LNCaP clone FGC (cell line): ENCODE data around the gene TOR4A.
A peak's percentile ranks its signal among the peaks of the same experiment; 100 is the strongest.

Source experiments
- DNase-seq: peaks from one replicate; pipeline ENCODE4 v3.0.0-alpha.2; 2011; ENCODE audit warnings: low read depth
- H3K4me3 ChIP-seq: 2 replicates; pipeline ENCODE4 v1.5.1; 2011; ENCODE audit warnings: mild to moderate bottlenecking, low read depth, low read length, control low read depth
- TF ChIP-seq, protein P1 (sequence below): IDR thresholded peaks from 2 replicates; pipeline ENCODE4 v1.5.1; 2012; ENCODE audit warnings: mild to moderate bottlenecking; ENCODE audit not compliant: control insufficient read depth, insufficient read depth; ENCODE audit errors: extremely low read depth

TOR4A gene

GRCh38 chr9:137307255-137308056 lies 29.9 kb downstream of the TOR4A start:
- DNase-seq: no peak
- TF ChIP-seq, protein P1, sequence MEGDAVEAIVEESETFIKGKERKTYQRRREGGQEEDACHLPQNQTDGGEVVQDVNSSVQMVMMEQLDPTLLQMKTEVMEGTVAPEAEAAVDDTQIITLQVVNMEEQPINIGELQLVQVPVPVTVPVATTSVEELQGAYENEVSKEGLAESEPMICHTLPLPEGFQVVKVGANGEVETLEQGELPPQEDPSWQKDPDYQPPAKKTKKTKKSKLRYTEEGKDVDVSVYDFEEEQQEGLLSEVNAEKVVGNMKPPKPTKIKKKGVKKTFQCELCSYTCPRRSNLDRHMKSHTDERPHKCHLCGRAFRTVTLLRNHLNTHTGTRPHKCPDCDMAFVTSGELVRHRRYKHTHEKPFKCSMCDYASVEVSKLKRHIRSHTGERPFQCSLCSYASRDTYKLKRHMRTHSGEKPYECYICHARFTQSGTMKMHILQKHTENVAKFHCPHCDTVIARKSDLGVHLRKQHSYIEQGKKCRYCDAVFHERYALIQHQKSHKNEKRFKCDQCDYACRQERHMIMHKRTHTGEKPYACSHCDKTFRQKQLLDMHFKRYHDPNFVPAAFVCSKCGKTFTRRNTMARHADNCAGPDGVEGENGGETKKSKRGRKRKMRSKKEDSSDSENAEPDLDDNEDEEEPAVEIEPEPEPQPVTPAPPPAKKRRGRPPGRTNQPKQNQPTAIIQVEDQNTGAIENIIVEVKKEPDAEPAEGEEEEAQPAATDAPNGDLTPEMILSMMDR: no peak
- H3K4me3 ChIP-seq: no peak overlapping the region

DNA sequence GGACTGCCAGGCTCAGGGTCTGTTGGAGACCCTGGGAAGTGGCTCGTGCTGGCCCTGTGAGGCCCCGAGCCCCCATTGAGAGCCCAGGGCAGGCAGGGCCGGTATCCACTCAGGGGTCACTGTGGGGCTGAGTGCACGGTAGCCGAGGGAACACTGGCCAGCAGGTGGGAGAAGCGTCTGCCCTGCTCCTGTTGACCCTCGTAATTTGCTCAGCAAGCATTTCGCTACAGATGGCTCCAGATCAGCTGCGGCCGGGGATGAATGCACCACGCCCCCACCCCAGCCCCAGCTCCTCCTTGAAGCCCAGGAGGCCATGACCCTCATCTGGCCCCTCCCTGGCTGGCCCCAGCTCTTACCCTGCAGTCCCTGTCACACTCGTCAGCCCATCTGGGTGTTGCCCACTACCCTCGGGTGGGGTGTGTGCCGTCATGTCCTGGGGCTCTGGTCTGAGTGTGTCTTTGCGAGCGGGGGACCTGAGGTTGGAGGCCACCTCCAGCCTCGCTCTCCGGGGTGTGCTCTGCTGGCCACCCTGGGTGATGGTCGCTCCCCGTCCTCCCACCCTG lies 30.6 kb downstream of the TOR4A start:
- DNase-seq: no peak
- H3K4me3 ChIP-seq: no peak overlapping the region
- TF ChIP-seq, protein P1: no peak

DNA sequence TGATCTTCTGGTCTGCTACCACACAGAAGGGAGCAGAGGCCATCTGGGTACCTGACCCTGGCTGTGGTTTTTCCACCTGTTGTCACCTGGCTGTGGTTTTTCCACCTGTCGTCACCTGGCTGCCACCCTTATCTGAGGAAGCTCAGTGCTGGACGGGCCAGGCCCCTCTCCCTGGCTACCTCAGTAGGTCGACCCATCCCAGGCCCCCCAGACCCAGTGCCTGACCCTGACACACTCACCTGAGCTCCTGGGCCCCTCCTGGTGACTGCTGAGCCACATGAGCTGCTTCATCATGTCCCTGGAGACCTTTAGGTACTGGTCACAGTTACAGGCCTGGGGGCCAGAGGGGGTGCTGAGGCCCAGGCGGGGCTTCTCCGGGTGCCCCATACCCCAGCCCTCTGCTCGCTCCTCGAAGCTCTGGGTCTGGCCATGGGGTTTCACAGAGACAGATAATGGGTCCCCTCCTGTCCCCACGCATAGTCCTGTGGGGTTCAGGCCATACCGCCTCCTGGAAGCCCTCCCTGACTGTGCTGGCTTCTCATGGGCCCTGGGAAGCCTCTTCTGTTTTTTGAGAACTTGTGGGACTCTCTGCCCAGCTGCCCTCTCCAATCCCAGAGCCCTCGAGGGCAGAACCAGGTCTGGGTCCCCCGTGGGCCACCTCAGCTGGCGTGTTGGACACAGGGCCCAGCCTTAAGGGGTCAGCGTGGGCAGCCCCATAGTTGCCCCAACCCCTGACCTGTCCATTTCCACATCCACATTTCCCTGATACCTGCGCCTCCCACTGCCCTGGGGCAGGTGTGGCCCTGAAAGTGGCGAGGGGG lies 32.1 kb downstream of the TOR4A start:
- DNase-seq: no peak
- no peak overlapping the region for H3K4me3 ChIP-seq
- TF ChIP-seq, protein P1: no peak

DNA sequence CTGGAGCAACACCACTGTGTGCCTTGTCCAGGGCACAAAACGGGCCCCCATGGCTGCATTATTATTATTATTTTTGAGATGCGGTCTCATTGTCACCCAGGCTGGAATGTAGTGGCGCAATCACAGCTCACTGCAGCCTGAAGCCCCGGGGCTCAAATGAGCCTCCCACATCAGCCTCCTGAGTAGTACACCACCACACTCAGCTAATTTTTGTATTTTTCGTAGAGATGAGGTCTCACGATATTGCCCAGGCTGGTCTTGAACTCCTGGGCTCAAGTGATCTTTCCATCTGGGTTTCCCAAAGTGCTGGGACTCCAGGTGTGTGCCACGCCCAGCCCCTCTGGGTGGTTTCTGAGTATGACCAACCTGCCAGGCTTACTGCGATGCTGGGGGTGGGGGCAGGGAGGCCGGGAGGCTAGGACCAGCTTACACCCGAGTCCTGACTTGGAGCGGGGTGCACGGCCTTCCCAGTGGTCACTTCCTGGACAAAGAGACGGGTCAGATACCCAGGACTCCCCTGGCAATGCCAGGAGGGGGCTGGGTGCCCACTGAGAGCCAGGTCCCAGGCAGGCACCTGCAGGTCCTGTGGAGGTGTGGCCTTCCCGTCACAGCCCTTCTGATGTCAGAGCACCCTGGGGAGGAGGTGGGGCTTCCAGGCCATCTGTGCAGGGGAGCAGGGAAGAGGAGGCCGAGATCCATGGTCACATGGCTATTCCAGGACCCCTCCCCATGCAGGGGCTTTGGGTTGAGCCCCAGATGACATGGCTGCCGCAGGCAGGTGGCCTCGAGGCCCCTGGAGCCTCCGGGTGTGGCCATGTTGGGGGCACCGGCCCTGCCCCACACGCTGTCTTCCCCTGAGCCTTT lies 32.9 kb downstream of the TOR4A start:
- DNase-seq: no peak
- H3K4me3 ChIP-seq: no peak overlapping the region
- TF ChIP-seq, protein P1: no peak

DNA sequence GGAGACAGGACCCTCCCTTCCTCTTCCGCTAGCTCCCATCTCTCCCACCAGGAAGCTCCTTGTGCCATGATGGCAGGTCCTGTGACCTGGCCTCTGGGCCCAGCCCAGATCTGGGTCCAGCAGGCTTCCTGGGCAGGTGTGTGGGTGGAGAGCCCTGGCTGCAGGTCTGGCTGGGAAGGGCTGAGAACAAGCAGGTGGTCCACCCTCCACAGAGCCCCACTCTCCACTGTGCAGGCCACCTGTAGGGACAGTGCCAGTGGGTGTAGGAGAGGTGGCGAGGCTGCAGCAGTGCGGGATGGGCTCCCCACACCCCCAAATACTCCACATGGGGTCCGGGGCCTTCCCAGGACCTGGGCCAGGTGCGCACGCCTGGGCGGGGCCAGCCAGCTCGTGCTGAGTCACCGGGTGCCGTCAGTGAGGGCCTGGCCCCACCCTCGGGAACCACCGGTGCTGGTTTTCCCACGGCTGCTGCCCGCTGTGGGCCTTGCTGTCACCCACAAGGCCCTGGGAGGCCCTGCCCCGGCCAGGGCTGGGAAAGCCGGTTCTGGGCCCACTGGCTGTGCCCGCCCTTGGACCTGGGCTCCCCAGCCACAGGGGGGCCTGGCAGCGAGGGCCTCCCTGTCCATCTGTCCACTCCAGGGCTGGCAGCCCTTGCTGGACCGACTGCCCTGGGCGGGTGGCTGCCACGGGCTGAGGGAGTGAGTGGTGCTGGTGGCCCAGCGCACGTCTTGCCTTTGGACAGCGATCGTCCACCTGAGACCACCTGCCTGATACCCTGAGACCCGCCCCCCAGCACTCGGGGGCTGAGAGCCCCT lies 33.9 kb downstream of the TOR4A start:
- DNase-seq: peak; percentile 73
- TF ChIP-seq, protein P1: no peak
- H3K4me3 ChIP-seq: no peak overlapping the region
